GDM1 (cell line): ENCODE data around the gene CEP43.

Experiments
- DNase-seq: peaks from one replicate; lab custom pipeline; 2025; lab: John Stamatoyannopoulos, UW

Gene CEP43

DNA sequence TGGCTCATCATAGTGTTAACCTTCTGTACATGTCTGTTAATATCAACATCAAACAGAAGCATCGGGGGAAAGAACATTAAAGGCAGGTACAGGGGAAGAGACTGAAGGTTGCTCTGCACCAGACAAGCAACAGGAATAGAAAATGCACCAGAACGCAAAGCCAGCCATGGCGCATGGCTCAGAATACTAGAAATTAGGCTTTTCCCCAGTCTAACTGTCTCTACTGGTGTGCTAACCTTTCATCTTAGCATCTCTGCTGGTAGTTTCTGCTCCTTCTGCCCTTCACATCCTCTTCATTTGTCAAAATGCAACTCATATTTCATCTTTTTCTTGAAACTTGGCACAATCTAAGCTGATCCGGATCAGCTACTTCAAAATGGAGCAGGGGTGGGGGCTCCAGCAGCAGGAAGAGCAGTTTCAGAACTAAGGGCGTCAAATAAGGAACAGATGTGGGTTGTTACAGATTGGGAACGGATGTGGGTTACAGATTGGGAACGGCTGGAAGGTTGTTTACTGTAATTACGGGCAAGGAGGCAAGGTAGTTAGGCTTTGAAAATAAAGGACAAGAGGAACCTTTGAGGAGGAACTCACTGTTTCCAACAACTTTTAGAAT is 29.7 kb upstream of the CEP43 start:
- DNase-seq, result no peak

DNA sequence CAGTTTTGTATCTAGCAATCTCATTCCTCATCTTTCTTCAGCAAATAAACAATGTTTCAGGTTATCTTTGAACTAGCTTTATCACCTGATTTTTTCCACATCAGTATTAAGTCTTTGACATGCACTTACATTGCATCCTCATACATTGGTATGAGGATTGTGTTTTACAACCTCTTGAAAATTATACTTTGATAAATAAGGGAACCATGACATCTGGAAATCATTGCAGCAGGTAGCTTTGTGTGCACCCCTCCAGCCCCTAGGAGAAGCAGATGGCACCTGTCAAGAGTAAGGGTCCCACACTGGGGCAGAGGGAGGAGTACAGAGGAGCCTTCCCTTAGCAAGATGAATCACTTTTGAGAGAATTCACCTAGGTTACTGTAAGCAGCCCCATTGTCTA is 29.1 kb upstream of the CEP43 start:
- no peak for DNase-seq

DNA sequence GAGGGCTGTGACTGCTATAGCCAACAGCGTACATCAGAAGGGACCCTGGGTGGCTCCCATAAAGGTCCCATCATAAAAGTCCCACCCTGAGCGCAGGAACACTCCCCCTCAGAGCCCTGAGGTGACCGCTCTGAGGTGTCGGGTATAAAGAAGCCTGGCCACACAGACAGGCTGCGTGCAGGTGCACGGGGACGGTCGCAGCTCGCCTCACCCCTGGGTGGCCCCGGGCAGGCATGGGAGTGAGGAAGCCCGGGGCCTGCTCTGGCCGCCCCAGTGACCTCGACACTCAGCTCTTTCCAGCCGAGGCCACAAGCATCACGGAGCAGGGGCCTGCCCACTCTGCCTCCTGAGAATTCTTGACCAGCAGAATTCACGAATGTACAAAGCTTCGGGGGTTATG is 28.4 kb upstream of the CEP43 start:
- no peak for DNase-seq

DNA sequence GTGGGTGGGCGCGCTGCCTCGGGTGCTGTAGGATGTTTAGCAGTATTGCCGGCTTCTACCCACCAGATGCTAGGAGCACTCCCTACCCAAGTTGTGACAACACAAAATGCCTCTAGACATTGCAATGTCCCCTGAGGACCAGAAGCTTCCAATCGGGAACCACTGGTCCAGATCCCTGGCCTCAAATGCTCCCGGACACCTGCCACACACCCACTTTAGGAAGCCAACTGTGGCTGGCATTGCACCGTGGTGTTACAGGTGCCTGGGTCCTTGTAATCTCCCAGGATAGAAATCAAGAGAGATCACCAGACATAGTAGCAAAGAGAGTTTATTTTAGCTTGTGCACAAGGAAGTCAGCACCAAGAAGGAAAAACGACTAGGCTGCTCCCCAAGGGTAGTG is 27.9 kb upstream of the CEP43 start:
- DNase-seq, result no peak

DNA sequence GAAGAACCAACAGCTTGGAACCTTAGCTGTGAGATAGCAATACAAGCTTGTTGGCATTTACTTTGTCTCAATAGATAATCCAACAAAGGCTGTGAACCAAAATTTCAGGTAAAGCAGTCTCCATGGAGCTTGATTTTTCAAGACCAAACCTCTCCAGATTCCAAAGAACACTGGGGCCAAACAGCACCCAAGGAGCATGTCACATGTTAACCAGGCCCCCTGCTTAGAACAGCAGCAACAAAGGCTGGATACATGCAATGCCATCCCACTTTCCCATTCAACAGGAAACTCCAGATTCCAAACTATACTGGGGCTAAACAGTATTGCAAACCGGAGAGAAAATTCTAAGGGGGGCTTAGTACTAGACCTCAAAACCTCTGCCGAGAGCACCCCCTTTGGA is 27.1 kb upstream of the CEP43 start:
- DNase-seq, result no peak

DNA sequence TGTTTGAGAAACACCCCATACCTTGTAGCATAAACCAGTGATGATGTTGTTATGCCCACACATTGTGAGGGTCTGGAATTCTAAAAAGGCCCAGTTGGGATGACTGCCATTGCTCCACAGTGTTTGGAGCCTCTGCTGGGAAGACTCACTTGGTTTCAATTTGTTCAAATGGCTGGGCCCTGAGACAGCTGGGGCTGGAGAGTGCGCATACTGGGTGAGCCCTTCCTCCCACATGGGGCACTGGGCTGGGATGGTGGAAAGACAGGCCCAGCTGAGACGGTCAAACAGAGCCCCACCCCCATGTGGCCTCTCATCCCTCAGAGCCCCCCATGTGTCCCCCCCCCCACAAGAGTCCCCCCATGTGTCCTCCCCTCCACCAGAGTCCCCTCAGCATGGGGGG is 22.6 kb upstream of the CEP43 start:
- no peak for DNase-seq

DNA sequence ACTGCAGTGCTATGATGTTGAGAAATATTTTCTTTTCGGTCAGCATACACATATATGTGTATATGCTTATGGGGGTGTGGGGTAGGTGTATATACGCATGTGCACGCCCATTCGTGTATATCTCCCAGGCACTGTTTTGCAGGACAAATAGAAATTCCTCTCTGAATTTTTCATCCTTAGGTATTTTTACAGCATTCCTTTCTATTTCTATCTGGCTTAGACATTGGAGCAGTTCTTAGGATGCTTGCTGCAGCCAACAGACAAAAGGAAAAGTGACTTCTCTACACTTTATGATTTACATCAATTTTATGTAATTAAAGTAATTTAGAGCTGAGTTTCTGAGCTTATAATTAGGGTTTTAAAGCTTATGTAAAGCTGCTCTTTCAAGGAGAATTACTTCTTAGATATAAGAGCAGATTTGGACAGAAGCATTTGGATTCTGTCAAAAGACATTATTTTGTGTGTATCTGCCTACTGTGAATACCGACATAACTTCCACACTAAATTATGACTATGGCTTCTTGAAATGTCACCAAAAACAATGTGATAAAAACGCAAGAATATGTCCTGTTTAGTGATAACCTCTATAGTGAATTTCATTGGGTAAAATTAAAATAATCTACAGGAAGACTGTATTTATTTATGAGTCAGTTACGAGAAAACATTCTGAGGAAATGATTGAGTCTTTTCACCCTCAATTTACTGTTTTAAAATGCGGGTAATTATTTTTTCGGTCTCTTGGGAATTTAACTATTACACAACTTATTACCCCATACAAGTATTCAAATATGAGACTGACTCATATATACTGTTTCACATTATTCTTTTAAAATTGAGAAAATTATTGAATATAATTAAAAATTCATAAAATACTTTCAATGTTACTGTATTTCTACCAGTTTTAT is 21.3 kb upstream of the CEP43 start:
- DNase-seq, result no peak

DNA sequence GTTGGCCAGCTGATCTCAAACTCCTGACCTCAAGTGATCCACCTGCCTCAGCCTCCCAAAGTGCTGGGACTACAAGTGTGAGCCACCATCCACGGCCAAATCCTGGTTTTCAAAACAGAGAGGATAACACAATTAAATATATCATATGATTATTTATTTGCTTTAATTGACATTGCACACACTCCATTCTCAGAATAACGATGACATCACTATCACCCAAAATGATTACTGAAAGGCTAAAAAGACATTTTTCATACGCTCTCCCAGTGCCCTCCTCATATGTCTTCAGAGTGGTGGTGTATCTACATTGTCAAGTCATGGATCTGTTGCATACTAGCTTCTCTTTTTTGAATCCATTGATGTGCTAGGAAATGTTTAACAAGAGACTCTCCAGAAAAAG is 18.5 kb upstream of the CEP43 start:
- DNase-seq, result no peak

DNA sequence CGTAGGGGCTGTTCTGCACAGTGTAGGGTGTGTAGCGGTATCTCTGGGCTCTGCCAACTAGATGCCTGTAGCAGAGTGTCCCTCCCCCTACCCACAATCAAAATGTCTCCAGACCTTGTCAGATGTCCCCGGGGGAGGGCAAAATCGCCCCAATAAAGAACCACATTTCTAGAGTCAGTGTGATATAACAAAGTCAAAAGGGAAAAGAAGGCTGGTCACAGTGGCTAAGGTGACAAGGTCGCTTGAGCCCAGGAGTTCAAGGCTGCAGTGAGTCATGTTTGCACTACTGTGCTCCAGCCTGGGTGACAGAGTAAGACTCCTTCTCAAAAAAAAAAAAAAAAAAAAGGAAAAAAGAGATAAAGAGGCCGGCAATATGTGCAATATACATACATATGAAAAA is 11.7 kb upstream of the CEP43 start:
- DNase-seq, result no peak

DNA sequence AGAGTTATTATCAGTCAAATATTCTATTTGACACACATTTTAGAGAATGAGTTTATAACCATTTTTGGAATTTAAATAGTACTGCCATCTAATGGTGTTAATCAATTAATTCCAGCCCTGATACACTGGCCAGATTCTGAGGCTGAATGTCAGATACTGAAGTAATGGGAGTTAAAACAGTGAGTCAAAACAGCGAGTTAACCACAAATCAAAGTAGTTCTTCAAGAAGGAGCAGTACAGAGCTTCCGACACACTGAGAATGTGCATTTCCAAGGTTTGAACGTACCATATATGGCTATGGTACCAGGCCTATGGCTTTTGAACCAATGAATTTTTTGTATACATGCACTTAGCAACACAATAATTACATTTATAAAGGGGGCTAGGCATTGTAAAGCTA is 11.3 kb upstream of the CEP43 start:
- no peak for DNase-seq

DNA sequence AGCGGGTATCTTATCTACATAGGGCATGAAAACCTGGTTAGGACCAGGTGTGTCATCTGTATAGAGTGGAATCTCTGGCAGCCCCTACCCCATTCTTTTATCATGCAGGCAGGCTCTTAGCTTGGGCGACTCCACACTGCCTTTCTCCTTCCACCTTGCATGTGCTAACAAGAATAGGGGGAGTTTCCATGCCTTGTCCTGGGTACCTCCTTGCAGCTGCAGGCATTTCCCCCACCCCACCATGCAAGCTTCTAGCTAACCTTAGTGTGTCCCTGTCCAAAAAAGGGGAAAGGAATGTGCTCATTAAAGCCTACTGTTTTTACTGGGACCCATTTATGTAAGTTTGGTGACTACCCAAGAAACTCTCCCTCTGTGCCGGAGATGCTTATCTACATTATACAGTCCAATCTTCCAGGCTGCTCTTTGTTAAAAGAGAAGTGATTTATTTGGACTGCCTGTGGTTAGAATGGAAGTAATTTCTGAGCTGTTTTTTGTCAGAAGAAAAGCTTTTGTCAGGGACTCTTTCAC is 10.5 kb upstream of the CEP43 start:
- DNase-seq, result no peak

DNA sequence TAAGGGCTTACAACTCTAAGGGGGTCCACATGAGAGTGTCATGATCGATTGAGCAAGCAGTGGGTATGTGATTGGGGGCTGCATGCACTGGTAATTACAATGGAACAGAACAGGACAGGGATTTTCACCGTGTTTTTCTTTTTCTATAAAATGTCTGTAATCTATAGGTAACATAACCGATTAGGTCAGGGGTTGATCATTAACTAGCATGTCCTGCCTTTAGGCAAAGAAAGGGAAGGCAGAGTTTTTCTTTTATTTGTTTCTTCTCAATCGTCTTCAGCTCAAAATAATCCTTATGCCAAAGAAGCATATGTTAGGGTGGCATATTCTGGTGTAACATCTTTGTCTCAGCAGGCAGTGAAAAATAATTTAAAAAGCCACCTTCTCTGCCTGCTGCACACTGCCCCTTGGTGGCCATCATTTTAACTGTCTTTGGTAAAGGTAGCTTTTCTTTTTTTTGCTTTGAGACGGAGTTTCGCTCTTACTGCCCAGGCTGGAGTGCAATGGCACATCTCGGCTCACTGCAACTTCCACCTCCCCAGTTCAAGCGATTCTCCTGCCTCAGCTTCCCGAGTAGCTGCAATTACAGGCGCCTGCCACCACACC is 9.7 kb upstream of the CEP43 start:
- DNase-seq, result no peak

DNA sequence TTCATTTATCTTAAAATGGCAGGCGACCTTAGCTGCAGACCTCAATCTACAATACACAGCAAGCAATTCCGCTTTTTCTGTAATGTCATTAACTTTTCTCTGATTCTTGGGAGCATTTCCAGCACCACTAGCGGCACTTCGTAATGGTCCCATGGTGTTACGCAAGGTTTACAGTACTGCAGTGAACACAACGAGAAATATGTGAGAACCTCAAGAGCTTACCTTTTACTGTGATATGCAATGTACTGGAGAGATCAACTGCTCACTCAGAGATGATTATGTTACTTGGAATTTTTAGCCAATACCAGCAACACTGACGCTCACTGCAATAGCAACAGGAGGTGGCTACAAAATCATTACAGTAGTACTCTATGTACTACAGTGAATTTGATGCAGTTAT is 2.8 kb upstream of the CEP43 start:
- DNase-seq, result no peak

DNA sequence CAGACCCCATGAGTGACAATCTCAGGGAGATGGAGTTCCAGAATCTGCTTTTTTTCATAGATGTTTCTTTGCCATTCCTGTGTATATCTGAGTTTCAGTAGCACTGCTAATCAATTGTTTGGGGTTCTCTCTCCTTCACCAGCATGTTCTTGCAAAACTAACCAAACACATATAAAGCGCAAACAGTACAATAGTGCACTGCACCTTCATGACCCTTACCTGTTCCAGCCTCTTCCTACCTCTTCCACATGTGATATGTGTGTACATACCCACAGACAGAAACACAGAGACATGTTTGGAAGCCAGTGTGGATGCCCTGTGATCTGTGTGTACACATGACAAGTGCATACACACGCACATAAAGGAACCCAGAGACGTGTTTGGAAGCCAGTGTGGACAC is 1.8 kb upstream of the CEP43 start:
- DNase-seq, result no peak

DNA sequence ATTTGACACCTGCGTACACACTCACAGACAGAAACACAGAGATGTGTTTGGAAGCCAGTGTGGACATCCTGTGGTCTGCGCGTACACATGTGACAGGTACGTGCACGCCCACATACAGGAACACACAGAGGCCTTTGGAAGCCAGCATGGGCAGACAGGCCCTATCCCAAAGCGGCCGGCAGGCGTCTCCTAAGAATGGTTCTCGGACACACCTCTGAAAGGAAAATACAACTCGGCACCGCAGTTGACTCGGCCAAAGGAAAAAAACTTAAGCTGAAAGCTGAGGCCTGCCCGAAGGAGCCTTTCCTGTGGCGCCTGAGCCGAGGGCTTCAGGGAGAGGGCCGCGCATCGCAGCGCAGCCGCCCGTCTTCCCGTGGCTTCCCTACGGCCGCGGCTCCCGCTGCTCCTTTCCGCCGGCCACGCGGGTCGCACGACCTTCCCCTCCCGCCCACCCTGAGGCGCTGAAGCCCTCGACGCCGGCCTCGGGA is 1.4 kb upstream of the CEP43 start:
- DNase-seq, result no peak

DNA sequence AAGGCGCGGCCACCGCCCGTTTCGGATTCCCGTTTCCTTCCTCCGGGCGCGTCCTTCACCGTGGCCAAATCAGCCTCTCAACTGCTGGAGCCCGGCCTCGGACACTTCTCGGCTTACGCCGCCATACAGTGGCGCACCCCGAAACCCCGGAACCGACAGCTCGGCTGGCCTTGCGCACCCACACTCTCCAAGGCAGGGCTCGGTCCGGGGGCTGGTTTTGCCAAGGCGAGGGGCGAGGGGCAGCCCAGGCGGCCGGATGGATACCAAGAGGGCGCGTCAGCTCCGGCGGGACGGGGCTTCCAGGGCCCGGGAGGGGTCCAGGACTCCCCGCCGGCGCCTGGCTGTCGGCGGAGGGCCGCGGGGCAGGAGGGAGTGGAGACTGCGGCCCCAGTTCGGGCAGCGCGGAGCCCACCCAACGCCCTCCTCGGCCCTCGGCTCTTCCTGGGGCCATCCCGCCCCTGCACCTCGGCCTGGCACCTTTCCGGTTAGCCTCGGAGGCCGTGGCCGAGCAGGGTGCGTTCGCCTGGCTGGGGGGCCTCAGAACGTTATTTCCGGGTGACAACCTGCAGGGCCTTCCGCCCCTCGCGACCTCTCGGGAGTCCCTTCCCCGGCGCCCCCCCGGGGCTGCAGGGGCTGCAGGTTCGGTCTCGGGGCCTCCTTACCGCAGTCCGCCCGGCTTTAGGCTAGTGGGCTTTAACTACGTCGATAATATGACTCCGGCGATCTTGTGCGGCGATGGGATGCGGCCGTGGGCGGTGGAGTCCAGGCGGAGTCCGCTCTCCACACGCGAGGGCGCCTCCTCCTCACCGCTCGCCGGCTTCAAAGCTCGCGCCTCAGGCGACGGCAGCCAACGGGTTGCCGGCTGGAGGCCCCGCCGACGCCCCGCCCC is 697 bp upstream of the CEP43 start:
- DNase-seq, result no peak

DNA sequence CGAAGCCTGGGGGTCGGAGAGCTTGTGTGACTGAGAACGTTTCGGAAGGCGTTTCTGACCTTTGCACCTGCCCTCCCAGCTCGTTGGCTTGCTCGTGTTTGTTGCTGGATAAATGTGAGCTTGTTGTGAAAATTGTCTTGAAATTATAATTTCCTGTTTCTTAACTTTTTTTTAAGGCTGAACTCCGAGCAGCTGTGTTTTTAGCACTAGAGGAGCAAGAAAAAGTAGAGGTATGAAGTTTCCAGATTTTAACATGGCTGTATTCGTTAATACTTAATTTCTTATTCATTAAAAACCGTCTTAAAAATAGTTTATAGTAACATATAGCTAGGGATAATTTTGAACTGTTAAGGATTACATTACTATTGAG is 672 bp downstream of the CEP43 start:
- no peak for DNase-seq

DNA sequence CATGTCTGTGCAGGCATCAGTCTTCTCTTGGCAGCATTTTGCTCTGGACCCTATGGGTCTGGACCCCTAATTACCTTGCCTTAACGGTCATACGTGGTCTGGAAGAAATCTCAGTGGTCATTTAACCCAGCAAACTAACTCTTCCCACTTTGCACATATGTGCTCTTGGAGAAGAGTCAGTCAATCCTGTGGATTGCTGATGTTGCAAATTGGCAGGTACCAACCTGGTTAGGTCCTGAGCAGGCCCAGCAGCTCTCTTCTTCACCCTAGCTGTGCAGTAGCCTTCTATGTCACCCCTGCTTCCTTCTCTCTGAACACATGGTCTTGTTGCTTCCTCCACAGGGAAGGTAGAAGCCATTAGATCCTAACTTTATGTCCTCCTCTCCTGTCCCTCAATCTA is 1.6 kb downstream of the CEP43 start:
- no peak for DNase-seq

DNA sequence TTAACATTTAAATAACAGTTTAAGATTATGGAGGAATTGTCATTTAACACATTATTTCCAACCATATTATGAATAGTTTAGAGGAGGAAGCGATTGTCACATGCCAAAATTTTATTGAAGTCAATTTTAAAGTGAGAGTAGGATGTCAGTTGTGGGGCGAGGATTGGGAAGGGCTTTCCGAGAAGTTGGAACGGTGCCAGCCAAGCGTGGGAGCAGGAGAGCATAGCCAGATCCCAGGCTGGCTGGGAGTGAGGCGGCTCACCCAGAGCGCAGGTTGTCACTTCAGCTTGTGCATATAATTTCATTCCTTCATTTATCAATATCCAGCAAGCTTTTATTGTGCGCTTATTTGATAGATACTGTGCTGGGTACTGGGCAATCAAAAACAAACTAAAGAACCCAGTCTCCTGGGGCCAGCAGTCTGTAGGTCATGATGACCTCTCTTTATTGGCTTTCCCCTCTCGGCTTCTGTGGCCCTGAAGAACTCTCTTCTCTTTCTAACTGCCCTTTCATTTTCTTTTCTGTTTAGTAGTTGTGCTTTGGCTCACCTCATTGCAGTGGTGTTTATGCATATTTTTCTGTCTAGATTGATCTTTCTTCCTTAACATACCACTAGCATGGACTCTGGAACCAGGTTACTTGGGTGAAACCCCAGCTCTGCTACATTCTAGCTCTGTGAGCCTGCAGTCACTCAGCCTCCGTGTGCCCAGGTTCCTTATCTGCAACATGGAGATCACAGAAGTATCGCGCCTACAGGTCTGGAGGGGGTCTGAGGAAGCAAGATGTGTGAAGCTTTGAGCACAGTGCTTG is 6.4 kb downstream of the CEP43 start:
- no peak for DNase-seq

DNA sequence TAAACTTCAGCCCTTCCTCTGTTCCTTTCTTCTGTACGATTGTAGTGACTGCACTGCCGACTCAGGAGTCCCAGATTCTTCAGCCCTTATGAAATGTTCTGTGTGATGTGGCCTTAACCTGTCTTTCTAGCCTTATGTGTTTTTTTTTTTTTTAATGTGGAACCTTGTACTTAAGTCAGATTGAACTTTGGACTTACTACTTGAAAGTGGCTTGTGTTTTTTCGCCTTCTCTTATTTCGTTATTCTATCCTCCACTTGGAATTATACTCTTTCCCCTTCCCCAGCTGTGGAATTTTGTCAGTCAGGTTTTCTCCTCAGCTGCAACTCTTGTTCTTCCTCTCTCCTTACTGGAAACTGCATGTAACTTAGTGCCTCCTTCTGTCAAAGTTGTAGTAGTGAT is 8.8 kb downstream of the CEP43 start:
- no peak for DNase-seq

DNA sequence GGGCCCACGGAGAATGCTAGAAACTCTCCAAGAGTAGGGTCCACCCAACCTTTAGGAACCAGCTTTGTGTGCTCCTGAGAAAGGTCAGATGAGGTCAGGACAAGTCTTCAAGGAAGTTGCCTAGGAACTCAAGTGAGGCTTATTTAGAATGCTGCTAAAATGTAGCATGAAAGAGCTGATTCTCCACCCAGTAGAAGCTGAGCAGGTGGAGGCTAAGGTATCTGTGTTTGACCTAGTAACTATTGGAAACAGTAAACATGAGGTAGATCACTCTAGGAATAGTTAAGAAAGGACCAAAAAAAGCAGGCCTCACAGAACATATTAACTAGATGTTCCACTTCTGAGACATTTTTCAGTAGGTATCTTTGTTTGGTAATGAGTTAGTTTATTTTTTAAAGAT is 13.9 kb downstream of the CEP43 start:
- DNase-seq, result no peak
